ENCODE measurements around the gene GIPC1. TPM values are rescaled to one million over a fixed set of nuclear protein-coding genes. Genes with fewer than 3 reads are reported as not detected.

Gene GIPC1
- polyA plus RNA-seq, 2 of the 4 experiments (the other 2 are of a cell fraction): 52.9 to 86.4 TPM

GRCh38 chr19:14512406-14512961, 16.6 kb upstream of the GIPC1 start:
- ChIA-PET CTCF (interaction anchor here (1.5 to 2.3 kb wide), 2 partner anchors 8 to 32 kb away, joined by 4 to 8 read pairs; no protein-coding TSS in a partner anchor), POLR2A (interaction anchor here (0.7 kb wide), 1 partner anchor 17 kb away, joined by 6 read pairs; no protein-coding TSS in a partner anchor)
- peak overlapping the region; percentile 2 to 100; a peak in 4 of 6 replicates for H3K27ac ChIP-seq
- DNase-seq (ENCODE audit: low read depth in 1 of 2, low spot score in 1 of 2) (no peak), FAIRE-seq (no peak), ATAC-seq (no peak)
- H3K4me3 ChIP-seq: no peak overlapping the region
- TF ChIP-seq MYC (IDR thresholded peaks at IDR 0.05; ENCODE audit: borderline replicate concordance, low read length): no peak
- TF ChIP-seq USF2 (IDR thresholded peaks at IDR 0.05): no peak
- TF ChIP-seq CBX8 (IDR thresholded peaks at IDR 0.05): no peak
- no peak for TF ChIP-seq CTCF (IDR thresholded peaks at IDR 0.05)
- TF ChIP-seq HOXB5 (CRISPR knock-in tag; IDR thresholded peaks at IDR 0.05): no peak
- no peak for TF ChIP-seq JUNB (IDR thresholded peaks at IDR 0.05)
- TF ChIP-seq FOXS1 (CRISPR knock-in tag; IDR thresholded peaks at IDR 0.05): no peak
- no peak for TF ChIP-seq TFCP2L1 (CRISPR knock-in tag; IDR thresholded peaks at IDR 0.05)
- no peak for TF ChIP-seq EHF (CRISPR knock-in tag; IDR thresholded peaks at IDR 0.05)
- WGBS (ENCODE audit: missing lambda C conversion rate): 93% methylated on average over 14 of the region's 14 CpGs
- H3K4me1 ChIP-seq: peaks cover 71% of the 10 kb centered on the region
- no peak overlapping the region for H3K4me2 ChIP-seq
- H3K9me3 ChIP-seq: no peaks in the 10 kb centered on the region

- WGBS (ENCODE audit: missing lambda C conversion rate): 74% methylated on average over 4 of the region's 4 CpGs
- POLR2A ChIA-PET: interaction anchor here (0.7 kb wide), 1 partner anchor 1628 kb away, joined by 3 read pairs; no protein-coding TSS in a partner anchor
- CTCF ChIA-PET: no interaction called here
- Histone ChIP-seq H3K4me1 (peaks cover 84% of the 10 kb centered on the region), H3K4me3 (no peak overlapping the region), H3K4me2 (peak overlapping the region; percentile 66), H3K9me3 (no peaks in the 10 kb centered on the region), H3K27ac (peak overlapping the region; percentile 94 to 100)
- TF ChIP-seq HES2 (IDR thresholded peaks at IDR 0.05) (no peak), ZNF302 (CRISPR knock-in tag; IDR thresholded peaks at IDR 0.05) (no peak), CHD4 (IDR thresholded peaks at IDR 0.05; ENCODE audit: borderline replicate concordance) (no peak), TP53 (CRISPR knock-in tag; IDR thresholded peaks at IDR 0.05) (no peak), ESRRA (IDR thresholded peaks at IDR 0.05; ENCODE audit: borderline replicate concordance, low read length) (no peak), HDAC2 (IDR thresholded peaks at IDR 0.05) (no peak), HMGXB4 (CRISPR knock-in tag; IDR thresholded peaks at IDR 0.05; ENCODE audit: borderline replicate concordance) (no peak), RFX5 (IDR thresholded peaks at IDR 0.05) (no peak), MAZ (IDR thresholded peaks at IDR 0.05; ENCODE audit: borderline replicate concordance, low read depth, low read length) (no peak), CBX8 (IDR thresholded peaks at IDR 0.05) (no peak), JUN (IDR thresholded peaks at IDR 0.05) (no peak), FOSL2 (IDR thresholded peaks at IDR 0.05) (no peak), FOSL2 (CRISPR knock-in tag; IDR thresholded peaks at IDR 0.05) (no peak)
- no peak for FAIRE-seq
- no peak for DNase-seq (ENCODE audit: low read depth in 1 of 2, low spot score in 1 of 2)
- ATAC-seq: peak in 1 of 2 experiments; percentile 1; a peak in 2 of 6 replicates
Measured at GRCh38 chr19:14511229-14511593, 15.3 kb upstream of the GIPC1 start.

Measured in A549 (cell line).